ENCODE measurements around the gene OTULIN. TPM values are rescaled to one million over a fixed set of nuclear protein-coding genes. Genes with fewer than 3 reads are reported as not detected.

Gene OTULIN
- total and polyA plus RNA-seq, 2 of the 13 experiments (the other 11 are each of a cell fraction or from before 2014, with no cell fraction given): 7.0 to 34.8 TPM

- TF ChIP-seq, protein P1, sequence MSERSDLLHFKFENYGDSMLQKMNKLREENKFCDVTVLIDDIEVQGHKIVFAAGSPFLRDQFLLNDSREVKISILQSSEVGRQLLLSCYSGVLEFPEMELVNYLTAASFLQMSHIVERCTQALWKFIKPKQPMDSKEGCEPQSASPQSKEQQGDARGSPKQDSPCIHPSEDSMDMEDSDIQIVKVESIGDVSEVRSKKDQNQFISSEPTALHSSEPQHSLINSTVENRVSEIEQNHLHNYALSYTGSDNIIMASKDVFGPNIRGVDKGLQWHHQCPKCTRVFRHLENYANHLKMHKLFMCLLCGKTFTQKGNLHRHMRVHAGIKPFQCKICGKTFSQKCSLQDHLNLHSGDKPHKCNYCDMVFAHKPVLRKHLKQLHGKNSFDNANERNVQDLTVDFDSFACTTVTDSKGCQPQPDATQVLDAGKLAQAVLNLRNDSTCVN (CRISPR knock-in tag; IDR thresholded peaks at IDR 0.05; ENCODE audit: borderline replicate concordance): 0 out of 2 replicates have a peak, but pooled peaks have one; percentile 63
- peak; percentile 88 for TF ChIP-seq NR2F2 (IDR thresholded peaks at IDR 0.05; ENCODE audit: borderline replicate concordance, low read depth)
- TF ChIP-seq SP1 (IDR thresholded peaks at IDR 0.05): no peak
- TF ChIP-seq SP1 (CRISPR knock-in tag; IDR thresholded peaks at IDR 0.05): 0 out of 2 replicates have a peak, but pooled peaks have one; percentile 53
- TF ChIP-seq ZNF451 (CRISPR knock-in tag; IDR thresholded peaks at IDR 0.05): no peak
- no peak for TF ChIP-seq ZBTB7A (CRISPR knock-in tag; IDR thresholded peaks at IDR 0.05)
- no peak for TF ChIP-seq ZNF496 (CRISPR knock-in tag; IDR thresholded peaks at IDR 0.05; ENCODE audit: insufficient replicate concordance)
- no peak for TF ChIP-seq PAF1 (CRISPR knock-in tag; IDR thresholded peaks at IDR 0.05)
- no peak for TF ChIP-seq ZNF382 (CRISPR knock-in tag; IDR thresholded peaks at IDR 0.05; ENCODE audit: borderline replicate concordance)
- TF ChIP-seq ONECUT2 (CRISPR knock-in tag; IDR thresholded peaks at IDR 0.05): no peak
- TF ChIP-seq, protein P2, sequence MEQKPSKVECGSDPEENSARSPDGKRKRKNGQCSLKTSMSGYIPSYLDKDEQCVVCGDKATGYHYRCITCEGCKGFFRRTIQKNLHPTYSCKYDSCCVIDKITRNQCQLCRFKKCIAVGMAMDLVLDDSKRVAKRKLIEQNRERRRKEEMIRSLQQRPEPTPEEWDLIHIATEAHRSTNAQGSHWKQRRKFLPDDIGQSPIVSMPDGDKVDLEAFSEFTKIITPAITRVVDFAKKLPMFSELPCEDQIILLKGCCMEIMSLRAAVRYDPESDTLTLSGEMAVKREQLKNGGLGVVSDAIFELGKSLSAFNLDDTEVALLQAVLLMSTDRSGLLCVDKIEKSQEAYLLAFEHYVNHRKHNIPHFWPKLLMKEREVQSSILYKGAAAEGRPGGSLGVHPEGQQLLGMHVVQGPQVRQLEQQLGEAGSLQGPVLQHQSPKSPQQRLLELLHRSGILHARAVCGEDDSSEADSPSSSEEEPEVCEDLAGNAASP (CRISPR knock-in tag; IDR thresholded peaks at IDR 0.05; ENCODE audit: borderline replicate concordance): peak; percentile 99
- TF ChIP-seq, protein P3, sequence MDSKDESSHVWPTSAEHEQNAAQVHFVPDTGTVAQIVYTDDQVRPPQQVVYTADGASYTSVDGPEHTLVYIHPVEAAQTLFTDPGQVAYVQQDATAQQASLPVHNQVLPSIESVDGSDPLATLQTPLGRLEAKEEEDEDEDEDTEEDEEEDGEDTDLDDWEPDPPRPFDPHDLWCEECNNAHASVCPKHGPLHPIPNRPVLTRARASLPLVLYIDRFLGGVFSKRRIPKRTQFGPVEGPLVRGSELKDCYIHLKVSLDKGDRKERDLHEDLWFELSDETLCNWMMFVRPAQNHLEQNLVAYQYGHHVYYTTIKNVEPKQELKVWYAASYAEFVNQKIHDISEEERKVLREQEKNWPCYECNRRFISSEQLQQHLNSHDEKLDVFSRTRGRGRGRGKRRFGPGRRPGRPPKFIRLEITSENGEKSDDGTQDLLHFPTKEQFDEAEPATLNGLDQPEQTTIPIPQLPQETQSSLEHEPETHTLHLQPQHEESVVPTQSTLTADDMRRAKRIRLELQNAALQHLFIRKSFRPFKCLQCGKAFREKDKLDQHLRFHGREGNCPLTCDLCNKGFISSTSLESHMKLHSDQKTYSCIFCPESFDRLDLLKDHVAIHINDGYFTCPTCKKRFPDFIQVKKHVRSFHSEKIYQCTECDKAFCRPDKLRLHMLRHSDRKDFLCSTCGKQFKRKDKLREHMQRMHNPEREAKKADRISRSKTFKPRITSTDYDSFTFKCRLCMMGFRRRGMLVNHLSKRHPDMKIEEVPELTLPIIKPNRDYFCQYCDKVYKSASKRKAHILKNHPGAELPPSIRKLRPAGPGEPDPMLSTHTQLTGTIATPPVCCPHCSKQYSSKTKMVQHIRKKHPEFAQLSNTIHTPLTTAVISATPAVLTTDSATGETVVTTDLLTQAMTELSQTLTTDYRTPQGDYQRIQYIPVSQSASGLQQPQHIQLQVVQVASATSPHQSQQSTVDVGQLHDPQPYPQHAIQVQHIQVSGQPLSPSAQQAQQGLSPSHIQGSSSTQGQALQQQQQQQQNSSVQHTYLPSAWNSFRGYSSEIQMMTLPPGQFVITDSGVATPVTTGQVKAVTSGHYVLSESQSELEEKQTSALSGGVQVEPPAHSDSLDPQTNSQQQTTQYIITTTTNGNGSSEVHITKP (CRISPR knock-in tag; IDR thresholded peaks at IDR 0.05; ENCODE audit: low read depth): no peak
- no peak; the same call in 1 of the 2 replicates for TF ChIP-seq JUN (CRISPR knock-in tag; IDR thresholded peaks at IDR 0.05)
- TF ChIP-seq ERF (CRISPR knock-in tag; IDR thresholded peaks at IDR 0.05): peak; percentile 74; the same call in 1 of the 2 replicates
- TF ChIP-seq, protein P4, sequence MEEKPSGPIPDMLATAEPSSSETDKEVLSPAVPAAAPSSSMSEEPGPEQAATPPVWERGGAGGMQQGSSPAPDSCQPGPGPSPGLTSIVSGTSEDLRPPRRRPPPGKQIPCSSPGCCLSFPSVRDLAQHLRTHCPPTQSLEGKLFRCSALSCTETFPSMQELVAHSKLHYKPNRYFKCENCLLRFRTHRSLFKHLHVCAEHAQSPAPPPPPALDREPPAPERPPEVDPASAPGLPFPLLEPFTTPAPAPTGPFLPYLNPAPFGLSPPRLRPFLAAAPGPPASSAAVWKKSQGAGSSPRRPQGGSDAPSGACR (CRISPR knock-in tag; IDR thresholded peaks at IDR 0.05): no peak
- no peak for TF ChIP-seq LRRFIP1 (CRISPR knock-in tag; conservative IDR thresholded peaks at IDR 0.05)
- TF ChIP-seq CBFB (CRISPR knock-in tag; IDR thresholded peaks at IDR 0.05): peak; percentile 72
- TF ChIP-seq CREB3 (CRISPR knock-in tag; IDR thresholded peaks at IDR 0.05): no peak
- no peak for TF ChIP-seq ZNF577 (CRISPR knock-in tag; IDR thresholded peaks at IDR 0.05; ENCODE audit: borderline replicate concordance, low read depth)
- TF ChIP-seq ZNF10 (CRISPR knock-in tag; IDR thresholded peaks at IDR 0.05; ENCODE audit: borderline replicate concordance, low read depth): no peak
Measured at GRCh38 chr5:14728459-14728938, 64.0 kb downstream of the OTULIN start (continued).

Data from HepG2 (cell line).